ENCODE data around the gene PSMG1. TPM values are rescaled to one million over a fixed set of nuclear protein-coding genes. Genes with fewer than 3 reads are reported as not detected.

The PSMG1 gene
- total and polyA plus RNA-seq, 2 donors (not counting 3 experiments of a cell fraction or from before 2014, with no cell fraction given) = 43.2 to 75.9 TPM

DNA sequence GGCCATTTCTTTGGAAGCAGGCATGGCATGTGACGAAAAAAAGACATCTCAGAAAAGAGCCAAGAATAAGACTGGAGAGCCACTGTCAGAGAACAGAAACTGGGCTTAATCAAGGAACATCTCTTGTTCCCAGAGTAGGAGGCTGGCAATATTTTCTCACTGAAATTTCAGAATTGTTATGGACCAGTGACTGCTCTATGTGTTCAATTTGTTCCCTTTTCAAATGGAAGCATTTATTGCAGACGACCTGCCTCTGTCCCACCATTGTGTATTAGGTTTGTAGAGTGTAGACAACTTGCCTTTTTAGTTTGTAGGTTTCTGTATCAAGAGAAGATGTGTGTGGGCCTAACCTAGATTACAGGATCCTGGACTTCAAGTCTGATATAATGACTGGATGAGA, 18.7 kb downstream of the PSMG1 start:
- POLR2A ChIA-PET = no interaction called here
- BruUV-seq (replicated peaks) = no TSS peak
- Histone ChIP-seq H3K27me3 (ENCODE audit: control insufficient read depth in 2 of 2, insufficient read depth in 2 of 2, low read length in 2 of 2) (no peaks in the 10 kb centered on the region), H2AFZ (ENCODE audit: low read depth, low read length) (no peak overlapping the region), H3K9ac (replicated peaks; ENCODE audit: extremely low read depth, insufficient read depth, low read length) (no peak overlapping the region), H3K9me1 (replicated peaks; ENCODE audit: control insufficient read depth, extremely low read depth, insufficient read depth, low read length) (no peaks in the 10 kb centered on the region), H3K36me3 (ENCODE audit: control insufficient read depth in 2 of 2, extremely low read depth in 1 of 2, insufficient read depth in 2 of 2, low read length in 2 of 2) (peaks cover 0 to 2% of the 10 kb centered on the region in 2 experiments), H3K79me2 (ENCODE audit: control insufficient read depth, insufficient read depth, low read length) (no peaks in the 10 kb centered on the region), H3K9me3 (replicated peaks; ENCODE audit: control insufficient read depth, insufficient read depth, low read length) (no peaks in the 10 kb centered on the region), H3K4me3 (replicated peaks in 1 of 3; ENCODE audit: insufficient read depth in 1 of 3, low read depth in 1 of 3, low read length in 3 of 3) (no peak overlapping the region), H4K20me1 (replicated peaks; ENCODE audit: control insufficient read depth, extremely low read depth, insufficient read depth, low read length) (no peaks in the 10 kb centered on the region), H3K4me2 (ENCODE audit: insufficient read depth, low read length) (no peak overlapping the region), H3K27ac (ENCODE audit: insufficient read depth, low read depth, low read length) (no peak overlapping the region), H3K4me1 (ENCODE audit: control insufficient read depth, extremely low read depth, insufficient read depth, low read length) (peaks cover 2% of the 10 kb centered on the region)
- intact Hi-C loops (cut with micrococcal nuclease) (no loop called here), dilution Hi-C loops (cut with MboI; ENCODE audit: extremely low pct_ligation_motif_present, low sequenced_read_pairs) (loop anchor here (25.0 kb wide), 1 partner anchor 427 kb away; no protein-coding TSS in a partner anchor)
- FAIRE-seq = no peak
- CTCF ChIA-PET = interaction anchor here (2.0 kb wide), 1 partner anchor 11 kb away, joined by 5 read pairs; no protein-coding TSS in a partner anchor
- TF ChIP-seq GATA2 (IDR thresholded peaks at IDR 0.05; ENCODE audit: insufficient read depth, insufficient read length, low read depth, low read length) (no peak), JUN (IDR thresholded peaks at IDR 0.05; ENCODE audit: borderline replicate concordance, insufficient read depth, insufficient read length, low read depth) (no peak), POLR2AphosphoS5 (IDR thresholded peaks at IDR 0.05; ENCODE audit: insufficient read depth, low read depth, low read length) (no peak), POLR2A (IDR thresholded peaks at IDR 0.05; ENCODE audit: low read depth, low read length) (no peak)
- TF ChIP-seq, protein P1, sequence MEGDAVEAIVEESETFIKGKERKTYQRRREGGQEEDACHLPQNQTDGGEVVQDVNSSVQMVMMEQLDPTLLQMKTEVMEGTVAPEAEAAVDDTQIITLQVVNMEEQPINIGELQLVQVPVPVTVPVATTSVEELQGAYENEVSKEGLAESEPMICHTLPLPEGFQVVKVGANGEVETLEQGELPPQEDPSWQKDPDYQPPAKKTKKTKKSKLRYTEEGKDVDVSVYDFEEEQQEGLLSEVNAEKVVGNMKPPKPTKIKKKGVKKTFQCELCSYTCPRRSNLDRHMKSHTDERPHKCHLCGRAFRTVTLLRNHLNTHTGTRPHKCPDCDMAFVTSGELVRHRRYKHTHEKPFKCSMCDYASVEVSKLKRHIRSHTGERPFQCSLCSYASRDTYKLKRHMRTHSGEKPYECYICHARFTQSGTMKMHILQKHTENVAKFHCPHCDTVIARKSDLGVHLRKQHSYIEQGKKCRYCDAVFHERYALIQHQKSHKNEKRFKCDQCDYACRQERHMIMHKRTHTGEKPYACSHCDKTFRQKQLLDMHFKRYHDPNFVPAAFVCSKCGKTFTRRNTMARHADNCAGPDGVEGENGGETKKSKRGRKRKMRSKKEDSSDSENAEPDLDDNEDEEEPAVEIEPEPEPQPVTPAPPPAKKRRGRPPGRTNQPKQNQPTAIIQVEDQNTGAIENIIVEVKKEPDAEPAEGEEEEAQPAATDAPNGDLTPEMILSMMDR (IDR thresholded peaks at IDR 0.05; ENCODE audit: extremely low read depth in 1 of 2, insufficient read depth in 1 of 2, low read depth in 1 of 2, low read length in 2 of 2) = no peak
- DNase-seq (ENCODE audit: low read depth, low spot score) = no peak

DNA sequence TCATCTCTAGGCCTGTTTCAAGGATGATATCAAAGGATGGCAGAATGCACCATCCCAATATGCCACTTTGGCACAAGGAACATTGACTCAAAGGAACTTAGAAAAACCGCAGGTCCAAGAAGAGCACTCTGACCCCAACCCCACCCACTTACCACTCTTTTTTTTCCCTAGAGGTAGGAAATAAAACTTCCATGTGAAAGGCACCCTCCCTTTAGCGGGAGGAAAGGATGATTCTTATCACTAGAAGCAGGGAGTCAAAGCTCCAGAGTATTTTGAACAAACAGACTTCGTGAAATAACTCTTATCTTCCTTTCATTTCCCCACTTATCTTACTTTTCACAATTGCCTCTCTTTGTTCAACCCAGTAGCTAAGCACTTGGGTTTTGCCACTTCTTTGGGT, 22.2 kb downstream of the PSMG1 start:
- Histone ChIP-seq H2AFZ (ENCODE audit: low read depth, low read length) (no peak overlapping the region), H3K4me2 (ENCODE audit: insufficient read depth, low read length) (no peak overlapping the region), H4K20me1 (replicated peaks; ENCODE audit: control insufficient read depth, extremely low read depth, insufficient read depth, low read length) (no peaks in the 10 kb centered on the region), H3K4me3 (replicated peaks in 1 of 3; ENCODE audit: insufficient read depth in 1 of 3, low read depth in 1 of 3, low read length in 3 of 3) (no peak overlapping the region), H3K27me3 (ENCODE audit: control insufficient read depth in 2 of 2, insufficient read depth in 2 of 2, low read length in 2 of 2) (no peaks in the 10 kb centered on the region), H3K27ac (ENCODE audit: insufficient read depth, low read depth, low read length) (no peak overlapping the region), H3K36me3 (ENCODE audit: control insufficient read depth in 2 of 2, extremely low read depth in 1 of 2, insufficient read depth in 2 of 2, low read length in 2 of 2) (no peaks in the 10 kb centered on the region), H3K4me1 (ENCODE audit: control insufficient read depth, extremely low read depth, insufficient read depth, low read length) (peaks cover 2% of the 10 kb centered on the region), H3K79me2 (ENCODE audit: control insufficient read depth, insufficient read depth, low read length) (no peaks in the 10 kb centered on the region), H3K9me1 (replicated peaks; ENCODE audit: control insufficient read depth, extremely low read depth, insufficient read depth, low read length) (no peaks in the 10 kb centered on the region), H3K9me3 (replicated peaks; ENCODE audit: control insufficient read depth, insufficient read depth, low read length) (no peaks in the 10 kb centered on the region), H3K9ac (replicated peaks; ENCODE audit: extremely low read depth, insufficient read depth, low read length) (no peak overlapping the region)
- no TSS peak for BruUV-seq (replicated peaks)
- DNase-seq (ENCODE audit: low read depth, low spot score) (peak; percentile 6), FAIRE-seq (peak; percentile 15)
- dilution Hi-C loops (cut with MboI; ENCODE audit: extremely low pct_ligation_motif_present, low sequenced_read_pairs) = loop anchor here (25.0 kb wide), 1 partner anchor 424 kb away; no protein-coding TSS in a partner anchor
- ChIA-PET CTCF (no interaction called here), POLR2A (no interaction called here)
- TF ChIP-seq MYC (IDR thresholded peaks at IDR 0.05; ENCODE audit: low read depth, low read length) = no peak
- no peak for TF ChIP-seq JUN (IDR thresholded peaks at IDR 0.05; ENCODE audit: borderline replicate concordance, insufficient read depth, insufficient read length, low read depth)
- peak; percentile 15 for TF ChIP-seq GATA2 (IDR thresholded peaks at IDR 0.05; ENCODE audit: insufficient read depth, insufficient read length, low read depth, low read length)
- intact Hi-C loops (cut with micrococcal nuclease) = no loop called here
